ENCODE measurements around the gene IFNL1.

GRCh38 chr19:39328046-39328705, 32.0 kb downstream of the IFNL1 start:
- TF ChIP-seq, protein P1, sequence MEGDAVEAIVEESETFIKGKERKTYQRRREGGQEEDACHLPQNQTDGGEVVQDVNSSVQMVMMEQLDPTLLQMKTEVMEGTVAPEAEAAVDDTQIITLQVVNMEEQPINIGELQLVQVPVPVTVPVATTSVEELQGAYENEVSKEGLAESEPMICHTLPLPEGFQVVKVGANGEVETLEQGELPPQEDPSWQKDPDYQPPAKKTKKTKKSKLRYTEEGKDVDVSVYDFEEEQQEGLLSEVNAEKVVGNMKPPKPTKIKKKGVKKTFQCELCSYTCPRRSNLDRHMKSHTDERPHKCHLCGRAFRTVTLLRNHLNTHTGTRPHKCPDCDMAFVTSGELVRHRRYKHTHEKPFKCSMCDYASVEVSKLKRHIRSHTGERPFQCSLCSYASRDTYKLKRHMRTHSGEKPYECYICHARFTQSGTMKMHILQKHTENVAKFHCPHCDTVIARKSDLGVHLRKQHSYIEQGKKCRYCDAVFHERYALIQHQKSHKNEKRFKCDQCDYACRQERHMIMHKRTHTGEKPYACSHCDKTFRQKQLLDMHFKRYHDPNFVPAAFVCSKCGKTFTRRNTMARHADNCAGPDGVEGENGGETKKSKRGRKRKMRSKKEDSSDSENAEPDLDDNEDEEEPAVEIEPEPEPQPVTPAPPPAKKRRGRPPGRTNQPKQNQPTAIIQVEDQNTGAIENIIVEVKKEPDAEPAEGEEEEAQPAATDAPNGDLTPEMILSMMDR (IDR thresholded peaks at IDR 0.05), result peak; percentile 94
- no peak for TF ChIP-seq ZFX (IDR thresholded peaks at IDR 0.05; ENCODE audit: borderline replicate concordance)
